Gastroesophageal sphincter (tissue), 4 donors: ENCODE data around the gene SIX3. TPM values are rescaled to one million over a fixed set of nuclear protein-coding genes. Genes with fewer than 3 reads are reported as not detected.

Experiments
- ATAC-seq: fragments of 150-250 bp; one replicate; pipeline ENCODE4 v1.9.1; 2016; ENCODE audit warnings: mild to moderate bottlenecking, moderate library complexity
- H3K27ac ChIP-seq, 4 donors: fragments of 200-600 bp; sonication (generic) in 3 of 4; 1 replicate in 3 of 4; 2 replicates in 1 of 4; pipeline ENCODE4 v1.5.1; 2016 to 2019
- H3K27me3 ChIP-seq: fragments of 200-600 bp; sonication (generic); one replicate; pipeline ENCODE4 v1.5.1; 2019
- H3K36me3 ChIP-seq, 2 donors: fragments of 200-600 bp; sonication (generic); one replicate each; pipeline ENCODE4 v1.5.1; 2019; ENCODE audit warnings: control low read depth in 1 of 2
- H3K4me1 ChIP-seq, 3 donors: fragments of 200-600 bp; sonication (generic); 1 replicate in 2 of 3; 2 replicates in 1 of 3; pipeline ENCODE4 v1.5.1; 2016 to 2019; ENCODE audit warnings: control low read depth in 2 of 3
- H3K4me3 ChIP-seq, 2 donors: fragments of 200-600 bp; sonication (generic); one replicate each; pipeline ENCODE4 v1.5.1; 2019; ENCODE audit warnings: mild to moderate bottlenecking in 1 of 2, moderate library complexity in 1 of 2
- H3K9me3 ChIP-seq, 3 donors: fragments of 200-600 bp; sonication (generic); one replicate each; pipeline ENCODE4 v1.5.1; 2017 to 2019; ENCODE audit warnings: control low read depth in 2 of 3
- CTCF ChIP-seq, 4 experiments: fragments of 200-600 bp in 2 of 4; fragments of 450-650 bp in 2 of 4; sonication (generic) in 1 of 4; IDR thresholded peaks; one replicate each; pipeline ENCODE4 v1.5.1; 2017 to 2019; ENCODE audit warnings: antibody characterized with exemption in 4 of 4, mild to moderate bottlenecking in 2 of 4, moderate library complexity in 2 of 4
- EP300 ChIP-seq: sonication (generic); formaldehyde crosslinking; IDR thresholded peaks from one replicate; pipeline ENCODE4 v1.6.1; 2017; ENCODE audit warnings: antibody characterized with exemption, mild to moderate bottlenecking
- POLR2A ChIP-seq, 2 donors: fragments of 450-650 bp; IDR thresholded peaks; one replicate each; pipeline ENCODE4 v1.6.1; 2017; ENCODE audit warnings: antibody characterized with exemption in 2 of 2, mild to moderate bottlenecking in 2 of 2, moderate library complexity in 1 of 2
- POLR2AphosphoS5 ChIP-seq: sonication (generic); formaldehyde crosslinking; IDR thresholded peaks from one replicate; pipeline ENCODE4 v1.6.1; 2017; ENCODE audit warnings: antibody characterized with exemption
- WGBS, 2 donors: methylation state at CpG; one replicate each; pipeline ENCODE4 v1.1.5; 2018; ENCODE audit warnings: low coverage in 1 of 2; 5-methylcytosine and 5-hydroxymethylcytosine counted together
- total RNA-seq, 4 donors: library from RNA; depleted of rRNA; stranded (reverse); fragments of >200 nt; gene quantifications; one replicate each; pipeline ENCODE4 v1.1.0, GENCODE V29; 2016

The SIX3 gene
- total RNA-seq, 4 donors from 2014 or later, result 0.15 TPM; not detected in 3

GRCh38 chr2:44944102-44944951 is 2.8 kb downstream of the SIX3 start:
- H3K27ac ChIP-seq, result no peak overlapping the region
- 23 to 34% methylated on average over 3 to 5 of the region's 62 CpGs for WGBS, 2 donors
- H3K27me3 ChIP-seq, result peaks cover 100% of the 10 kb centered on the region
- ATAC-seq, result no peak
- peaks cover 0 to 57% (median 23%) of the 10 kb centered on the region in 3 donors for H3K4me1 ChIP-seq
- no peak for TF ChIP-seq POLR2AphosphoS5
- no peak for TF ChIP-seq CTCF (IDR thresholded peaks at IDR 0.05)
- no peak for TF ChIP-seq POLR2A (IDR thresholded peaks at IDR 0.05)
- TF ChIP-seq EP300, result no peak
- no peaks in the 10 kb centered on the region for H3K9me3 ChIP-seq
- peak overlapping the region in 1 of 2 donors; percentile 11 for H3K4me3 ChIP-seq
- H3K36me3 ChIP-seq, result no peaks in the 10 kb centered on the region

- Histone ChIP-seq H3K9me3 (no peaks in the 10 kb centered on the region), H3K4me3 (peak overlapping the region in 1 of 2 donors; percentile 11), H3K27ac (no peak overlapping the region), H3K4me1 (peaks cover 0 to 58% (median 28%) of the 10 kb centered on the region in 3 donors), H3K27me3 (peaks cover 100% of the 10 kb centered on the region), H3K36me3 (no peaks in the 10 kb centered on the region)
- TF ChIP-seq POLR2A (IDR thresholded peaks at IDR 0.05), result no peak
- TF ChIP-seq POLR2AphosphoS5, result no peak
- no peak for TF ChIP-seq CTCF (IDR thresholded peaks at IDR 0.05)
- no peak for TF ChIP-seq EP300
- 8 to 14% methylated on average over 13 to 15 of the region's 18 CpGs for WGBS, 2 donors
- ATAC-seq, result no peak
These were observed 3.6 kb downstream of the SIX3 start for GRCh38 chr2:44944952-44945612.

- 61 to 72% methylated on average over 4 to 15 of the region's 16 CpGs for WGBS, 2 donors
- H3K4me1 ChIP-seq, result peaks cover 0 to 52% (median 28%) of the 10 kb centered on the region in 3 donors
- no peaks in the 10 kb centered on the region for H3K36me3 ChIP-seq
- H3K9me3 ChIP-seq, result no peaks in the 10 kb centered on the region
- H3K4me3 ChIP-seq, result no peak overlapping the region
- ATAC-seq, result no peak
- H3K27me3 ChIP-seq, result peaks cover 100% of the 10 kb centered on the region
- H3K27ac ChIP-seq, result no peak overlapping the region
- TF ChIP-seq EP300 (no peak), POLR2AphosphoS5 (no peak), CTCF (IDR thresholded peaks at IDR 0.05) (no peak), POLR2A (IDR thresholded peaks at IDR 0.05) (no peak)
These were observed 4.3 kb downstream of the SIX3 start for GRCh38 chr2:44945676-44946371.

- H3K36me3 ChIP-seq, result no peaks in the 10 kb centered on the region
- H3K4me1 ChIP-seq, result peaks cover 0 to 46% (median 23%) of the 10 kb centered on the region in 3 donors
- TF ChIP-seq CTCF (IDR thresholded peaks at IDR 0.05) (no peak), POLR2AphosphoS5 (no peak), POLR2A (IDR thresholded peaks at IDR 0.05) (no peak), EP300 (no peak)
- no peak overlapping the region for H3K4me3 ChIP-seq
- peaks cover 100% of the 10 kb centered on the region for H3K27me3 ChIP-seq
- 81 to 84% methylated on average over 4 to 10 of the region's 11 CpGs for WGBS, 2 donors
- ATAC-seq, result no peak
- no peaks in the 10 kb centered on the region for H3K9me3 ChIP-seq
- no peak overlapping the region for H3K27ac ChIP-seq
These were observed 5.0 kb downstream of the SIX3 start for GRCh38 chr2:44946372-44947027.
